Measurements from ENCODE around the gene CTR9. TPM values are rescaled to one million over a fixed set of nuclear protein-coding genes. Genes with fewer than 3 reads are reported as not detected.

The CTR9 gene
- total and polyA plus RNA-seq, 2 of the 8 experiments (the other 6 are each of a cell fraction or from before 2014, with no cell fraction given), result 6.1 to 37.7 TPM

- TF ChIP-seq CHD7 (IDR thresholded peaks at IDR 0.05; ENCODE audit: insufficient replicate concordance, low read length) (no peak), CBX8 (IDR thresholded peaks at IDR 0.05; ENCODE audit: borderline replicate concordance, low read depth, low read length) (no peak), CHD2 (IDR thresholded peaks at IDR 0.05; ENCODE audit: low read length) (no peak), ZNF274 (IDR thresholded peaks at IDR 0.05; ENCODE audit: borderline replicate concordance, extremely low read depth, low read length) (no peak)
These were observed 73.8 kb downstream of the CTR9 start (continued) for GRCh38 chr11:10824888-10825287.

Measured in H1 (cell line).